CD14-positive monocyte (primary cell): Measurements from ENCODE around the gene SLC9A4. TPM values are rescaled to one million over a fixed set of nuclear protein-coding genes. Genes with fewer than 3 reads are reported as not detected.

Experiments
- DNase-seq, 3 donors: peaks; one replicate each; pipeline ENCODE4 v3.0.0-alpha.2; 2011 to 2022
- H2AFZ ChIP-seq: 2 replicates; pipeline ENCODE4 v1.6.0; 2012; ENCODE audit warnings: mild to moderate bottlenecking, low read depth, low read length, inconsistent platforms; ENCODE audit not compliant: insufficient read depth, poor library complexity, severe bottlenecking
- H3K27ac ChIP-seq, 2 donors: 1 replicate in 1 of 2; 2 replicates in 1 of 2; pipeline ENCODE4 v1.5.1; 2012 to 2013; ENCODE audit warnings: low read length in 2 of 2, control low read depth in 1 of 2, inconsistent platforms in 1 of 2, low read depth in 1 of 2, mild to moderate bottlenecking in 1 of 2
- H3K27me3 ChIP-seq, 2 donors: one replicate each; pipeline versions ENCODE4 v1.6.0 to v1.6.1; 2011 to 2013; ENCODE audit warnings: low read length in 2 of 2; ENCODE audit not compliant: control insufficient read depth in 2 of 2, insufficient read depth in 2 of 2
- H3K36me3 ChIP-seq, 2 donors: replicated peaks in 1 of 2; 1 replicate in 1 of 2; 2 replicates in 1 of 2; pipeline versions ENCODE4 v1.5.1 to v1.6.1; 2012 to 2013; ENCODE audit warnings: low read length in 2 of 2, control low read depth in 1 of 2, inconsistent platforms in 1 of 2, mild to moderate bottlenecking in 1 of 2; ENCODE audit not compliant: insufficient read depth in 2 of 2, control insufficient read depth in 1 of 2
- H3K4me1 ChIP-seq, 2 donors: 1 replicate in 1 of 2; 2 replicates in 1 of 2; pipeline versions ENCODE4 v1.5.1 to v1.6.1; 2012 to 2013; ENCODE audit warnings: low read length in 2 of 2, control low read depth in 1 of 2, inconsistent platforms in 1 of 2, mild to moderate bottlenecking in 1 of 2, moderate library complexity in 1 of 2; ENCODE audit not compliant: insufficient read depth in 2 of 2, control insufficient read depth in 1 of 2
- H3K4me2 ChIP-seq: replicated peaks from 2 replicates; pipeline ENCODE3; 2012; ENCODE audit warnings: low read length, moderate library complexity, mild to moderate bottlenecking; ENCODE audit not compliant: poor library complexity, severe bottlenecking; ENCODE audit errors: extremely low read depth
- H3K4me3 ChIP-seq, 3 experiments: fragments of 200-600 bp in 1 of 3; sonication (generic) in 1 of 3; replicated peaks in 1 of 3; 1 replicate in 2 of 3; 2 replicates in 1 of 3; pipeline ENCODE4 v1.5.1; 2011 to 2013; ENCODE audit warnings: low read length in 3 of 3, mild to moderate bottlenecking in 3 of 3, control low read depth in 2 of 3, low read depth in 2 of 3, inconsistent platforms in 1 of 3, moderate library complexity in 1 of 3
- H3K79me2 ChIP-seq: 2 replicates; pipeline ENCODE4 v1.6.0; 2012; ENCODE audit warnings: mild to moderate bottlenecking, control low read depth, inconsistent platforms, low read length, moderate library complexity; ENCODE audit not compliant: insufficient read depth
- H3K9ac ChIP-seq: 2 replicates; pipeline ENCODE4 v1.6.0; 2017; ENCODE audit warnings: low read length, mild to moderate bottlenecking; ENCODE audit not compliant: insufficient read depth, poor library complexity, severe bottlenecking
- H3K9me3 ChIP-seq, 2 donors: replicated peaks in 1 of 2; 1 replicate in 1 of 2; 2 replicates in 1 of 2; pipeline versions ENCODE4 v1.5.1 to v1.6.1; 2012 to 2013; ENCODE audit warnings: low read length in 2 of 2, control low read depth in 1 of 2; ENCODE audit not compliant: control insufficient read depth in 1 of 2, insufficient read depth in 1 of 2
- H4K20me1 ChIP-seq: 2 replicates; pipeline ENCODE4 v1.6.0; 2012; ENCODE audit warnings: mild to moderate bottlenecking, low read length, control low read depth, moderate library complexity; ENCODE audit not compliant: insufficient read depth
- H3K27ac Mint-ChIP-seq, 7 donors: one replicate each; pipeline ENCODE4 v1.8.0; 2020; ENCODE audit warnings: mild to moderate bottlenecking in 7 of 7, mixed read lengths in 7 of 7, moderate library complexity in 6 of 7, inconsistent platforms in 2 of 7
- H3K27me3 Mint-ChIP-seq, 3 donors: one replicate each; pipeline ENCODE4 v1.8.0; 2021 to 2022; ENCODE audit warnings: low read depth in 3 of 3, mild to moderate bottlenecking in 3 of 3, mixed read lengths in 3 of 3, moderate library complexity in 3 of 3, inconsistent platforms in 1 of 3
- H3K36me3 Mint-ChIP-seq, 2 donors: one replicate each; pipeline ENCODE4 v1.8.0; 2020; ENCODE audit warnings: mixed read lengths in 2 of 2, inconsistent platforms in 1 of 2, mild to moderate bottlenecking in 1 of 2
- H3K4me1 Mint-ChIP-seq: one replicate; pipeline ENCODE4 v1.8.0; 2020; ENCODE audit warnings: mild to moderate bottlenecking, mixed read lengths
- H3K4me3 Mint-ChIP-seq, 2 donors: one replicate each; pipeline ENCODE4 v1.8.0; 2020; ENCODE audit warnings: mild to moderate bottlenecking in 2 of 2, mixed read lengths in 2 of 2, moderate library complexity in 1 of 2
- H3K9me3 Mint-ChIP-seq, 7 donors: one replicate each; pipeline ENCODE4 v1.8.0; 2020 to 2022; ENCODE audit warnings: mixed read lengths in 7 of 7, mild to moderate bottlenecking in 6 of 7, moderate library complexity in 6 of 7, inconsistent platforms in 2 of 7
- WGBS: methylation state at CpG from one replicate; pipeline ENCODE4 v1.1.5; 2013; ENCODE audit warnings: missing lambda C conversion rate; ENCODE audit not compliant: insufficient coverage; 5-methylcytosine and 5-hydroxymethylcytosine counted together
- intact Hi-C, 2 donors: fragments of 100-400 bp; cut with micrococcal nuclease; formaldehyde crosslinking; loops; one replicate each; pipeline versions ENCODE4 v1.15.0 to v1.15.1; 2023
- polyA plus RNA-seq, 3 donors: library from polyadenylated mRNA; depleted of rRNA in 1 of 3; unstranded in 2 of 3; stranded (reverse) in 1 of 3; fragments of 300-500 nt in 2 of 3; fragments of >200 nt in 1 of 3; fragmentation: Illumina TruSeq in 2 of 3; gene quantifications; 1 replicate in 2 of 3; 2 replicates in 1 of 3; pipeline ENCODE4 v1.2.3, GENCODE V29; 2012 to 2021
- TF ChIP-seq, protein P1 (sequence below): fragments of 200-600 bp; IDR thresholded peaks from one replicate; pipeline ENCODE4 v1.8.0; 2022; ENCODE audit warnings: antibody characterized with exemption, mild to moderate bottlenecking

Gene SLC9A4
- polyA plus RNA-seq, 3 donors = not detected

DNA sequence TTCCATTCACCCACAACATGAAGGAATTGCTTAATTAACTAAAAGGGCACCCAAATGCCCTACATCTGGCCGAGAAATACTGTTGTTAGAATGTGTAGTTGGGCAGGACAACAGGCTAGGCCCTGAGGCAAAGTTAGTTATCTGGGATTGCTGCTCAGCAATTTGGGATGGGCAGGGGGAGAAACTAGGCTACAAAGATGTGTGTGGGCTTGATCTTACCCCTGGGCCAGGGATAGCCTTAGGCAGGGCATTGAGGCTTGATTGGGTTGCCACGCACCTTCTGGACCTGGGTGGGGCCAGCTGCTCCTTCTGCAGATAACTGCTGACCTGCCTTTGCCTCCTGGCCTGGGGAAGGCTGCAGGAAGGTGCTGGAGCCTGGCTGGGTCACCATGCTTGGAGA lies 40.6 kb upstream of the SLC9A4 start:
- no peak for DNase-seq
- Histone ChIP-seq H3K4me2 (no peak overlapping the region), H3K4me3 (no peak overlapping the region), H2AFZ (no peak overlapping the region), H4K20me1 (no peaks in the 10 kb centered on the region), H3K9me3 (no peaks in the 10 kb centered on the region), H3K27ac (no peak overlapping the region), H3K79me2 (no peaks in the 10 kb centered on the region), H3K9ac (no peak overlapping the region), H3K27me3 (no peaks in the 10 kb centered on the region), H3K4me1 (peaks cover 12 to 13% of the 10 kb centered on the region in 2 donors), H3K36me3 (no peaks in the 10 kb centered on the region)
- no peaks in the 10 kb centered on the region for H3K27me3 Mint-ChIP-seq
- 83% methylated on average over 1 of the region's 2 CpGs for WGBS
- no peak overlapping the region for H3K27ac Mint-ChIP-seq
- H3K4me3 Mint-ChIP-seq = no peak overlapping the region
- intact Hi-C loops = no loop called here
- H3K36me3 Mint-ChIP-seq = no peaks in the 10 kb centered on the region
- H3K4me1 Mint-ChIP-seq = peaks cover 27% of the 10 kb centered on the region
- peaks cover 0 to 2% (median 0%) of the 10 kb centered on the region in 7 donors for H3K9me3 Mint-ChIP-seq
- TF ChIP-seq, protein P1, sequence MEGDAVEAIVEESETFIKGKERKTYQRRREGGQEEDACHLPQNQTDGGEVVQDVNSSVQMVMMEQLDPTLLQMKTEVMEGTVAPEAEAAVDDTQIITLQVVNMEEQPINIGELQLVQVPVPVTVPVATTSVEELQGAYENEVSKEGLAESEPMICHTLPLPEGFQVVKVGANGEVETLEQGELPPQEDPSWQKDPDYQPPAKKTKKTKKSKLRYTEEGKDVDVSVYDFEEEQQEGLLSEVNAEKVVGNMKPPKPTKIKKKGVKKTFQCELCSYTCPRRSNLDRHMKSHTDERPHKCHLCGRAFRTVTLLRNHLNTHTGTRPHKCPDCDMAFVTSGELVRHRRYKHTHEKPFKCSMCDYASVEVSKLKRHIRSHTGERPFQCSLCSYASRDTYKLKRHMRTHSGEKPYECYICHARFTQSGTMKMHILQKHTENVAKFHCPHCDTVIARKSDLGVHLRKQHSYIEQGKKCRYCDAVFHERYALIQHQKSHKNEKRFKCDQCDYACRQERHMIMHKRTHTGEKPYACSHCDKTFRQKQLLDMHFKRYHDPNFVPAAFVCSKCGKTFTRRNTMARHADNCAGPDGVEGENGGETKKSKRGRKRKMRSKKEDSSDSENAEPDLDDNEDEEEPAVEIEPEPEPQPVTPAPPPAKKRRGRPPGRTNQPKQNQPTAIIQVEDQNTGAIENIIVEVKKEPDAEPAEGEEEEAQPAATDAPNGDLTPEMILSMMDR = no peak

DNA sequence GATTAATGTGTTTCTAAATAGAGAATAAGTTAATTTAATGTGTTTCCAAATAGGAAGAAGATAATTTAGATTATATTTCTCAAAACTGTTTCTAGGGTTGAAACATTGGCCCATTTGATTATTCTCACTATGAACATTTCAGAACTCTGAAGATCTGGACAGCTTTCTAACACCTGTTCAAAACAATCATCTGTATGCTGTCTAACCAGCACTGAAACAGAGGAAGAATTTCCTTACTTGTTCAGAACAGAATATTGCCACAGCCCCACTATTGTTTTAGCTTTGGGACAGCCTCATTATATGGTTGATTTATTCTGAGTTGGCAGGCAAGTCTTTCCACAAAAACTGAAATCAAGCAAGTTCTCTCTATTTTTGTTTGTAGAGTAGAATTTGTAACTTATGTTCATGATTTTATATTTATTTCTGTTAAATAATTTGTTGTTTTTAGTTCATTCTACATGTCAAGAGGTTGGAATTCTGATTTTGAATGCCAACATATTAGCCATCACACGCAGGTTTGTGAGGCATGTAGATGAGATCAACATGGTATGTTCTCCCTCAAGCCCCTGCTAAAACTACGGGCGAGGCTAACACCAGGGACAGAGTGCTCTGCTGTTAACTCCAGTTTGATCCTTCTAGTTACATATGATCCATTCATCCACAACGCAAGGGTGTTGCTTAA lies 38.9 kb upstream of the SLC9A4 start:
- Histone ChIP-seq H3K27ac (no peak overlapping the region), H3K36me3 (no peaks in the 10 kb centered on the region), H3K9ac (no peak overlapping the region), H3K79me2 (no peaks in the 10 kb centered on the region), H3K27me3 (no peaks in the 10 kb centered on the region), H4K20me1 (no peaks in the 10 kb centered on the region), H3K4me1 (peaks cover 12 to 13% of the 10 kb centered on the region in 2 donors), H3K4me2 (no peak overlapping the region), H2AFZ (no peak overlapping the region), H3K9me3 (no peaks in the 10 kb centered on the region), H3K4me3 (no peak overlapping the region)
- H3K4me1 Mint-ChIP-seq = peaks cover 24% of the 10 kb centered on the region
- H3K9me3 Mint-ChIP-seq = peaks cover 0 to 2% (median 0%) of the 10 kb centered on the region in 7 donors
- H3K27ac Mint-ChIP-seq = no peak overlapping the region
- H3K4me3 Mint-ChIP-seq = no peak overlapping the region
- no peaks in the 10 kb centered on the region for H3K27me3 Mint-ChIP-seq
- no peak for DNase-seq
- H3K36me3 Mint-ChIP-seq = no peaks in the 10 kb centered on the region
- TF ChIP-seq, protein P1 = no peak
- intact Hi-C loops = no loop called here
- 100% methylated on average over 3 of the region's 4 CpGs for WGBS
